ENCODE data around the gene GRIP2. TPM values are rescaled to one million over a fixed set of nuclear protein-coding genes. Genes with fewer than 3 reads are reported as not detected.
"Not testable (repeated sequence)": the region's sequence is repeated elsewhere in the genome, so short reads cannot be mapped to it uniquely, and the experiment has no call there.

The GRIP2 gene
- total RNA-seq, 2 donors from 2014 or later = 0.49 to 1.7 TPM

DNA sequence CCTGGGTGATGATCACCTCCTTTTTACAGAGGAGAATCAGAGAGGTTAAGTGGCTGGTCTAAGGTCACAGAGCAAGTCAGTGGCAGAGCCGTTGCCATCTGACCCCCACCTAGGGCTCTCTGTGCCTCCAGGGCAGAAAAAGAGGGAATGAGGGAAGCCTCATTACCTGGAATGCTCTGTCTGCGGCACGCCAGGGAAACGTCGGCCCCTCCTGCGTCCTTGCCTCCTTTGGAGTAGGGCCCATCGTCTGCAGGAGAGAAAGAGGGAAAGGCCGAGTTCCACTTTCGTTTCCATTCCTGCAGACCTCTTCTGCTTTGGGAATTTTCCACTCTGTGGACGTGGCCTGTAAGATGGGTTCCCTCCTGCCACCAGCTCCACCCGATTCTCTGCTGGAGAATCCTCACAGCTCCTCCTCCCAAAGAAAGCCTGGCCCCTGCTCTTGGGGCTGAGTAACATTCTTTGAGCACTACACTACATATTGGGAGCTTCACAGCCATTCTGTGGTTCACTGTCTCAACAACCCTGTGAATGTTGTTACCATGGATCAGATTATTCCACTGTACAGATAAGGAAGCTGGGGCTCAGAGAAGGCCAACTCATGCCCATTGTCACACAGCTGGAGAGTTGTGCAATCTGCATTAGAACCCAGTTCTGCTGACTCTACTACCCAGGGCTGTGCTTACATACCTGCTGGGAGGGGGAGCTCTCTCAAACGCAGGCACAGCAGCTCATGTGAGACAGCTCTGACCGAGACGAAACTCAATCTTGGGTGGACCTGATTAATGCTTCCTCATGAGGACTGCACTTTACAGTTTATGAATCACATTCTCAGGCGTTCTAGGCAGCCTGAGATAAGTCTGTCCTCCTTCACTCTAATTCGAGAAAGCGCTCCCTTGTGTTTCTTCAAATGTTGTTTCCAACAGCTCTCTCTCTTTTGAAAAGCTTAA lies 14.2 kb downstream of the GRIP2 start:
- intact Hi-C loops (cut with DNase I, micrococcal nuclease) = no loop called here
- no peak for DNase-seq
- no peak for ATAC-seq

DNA sequence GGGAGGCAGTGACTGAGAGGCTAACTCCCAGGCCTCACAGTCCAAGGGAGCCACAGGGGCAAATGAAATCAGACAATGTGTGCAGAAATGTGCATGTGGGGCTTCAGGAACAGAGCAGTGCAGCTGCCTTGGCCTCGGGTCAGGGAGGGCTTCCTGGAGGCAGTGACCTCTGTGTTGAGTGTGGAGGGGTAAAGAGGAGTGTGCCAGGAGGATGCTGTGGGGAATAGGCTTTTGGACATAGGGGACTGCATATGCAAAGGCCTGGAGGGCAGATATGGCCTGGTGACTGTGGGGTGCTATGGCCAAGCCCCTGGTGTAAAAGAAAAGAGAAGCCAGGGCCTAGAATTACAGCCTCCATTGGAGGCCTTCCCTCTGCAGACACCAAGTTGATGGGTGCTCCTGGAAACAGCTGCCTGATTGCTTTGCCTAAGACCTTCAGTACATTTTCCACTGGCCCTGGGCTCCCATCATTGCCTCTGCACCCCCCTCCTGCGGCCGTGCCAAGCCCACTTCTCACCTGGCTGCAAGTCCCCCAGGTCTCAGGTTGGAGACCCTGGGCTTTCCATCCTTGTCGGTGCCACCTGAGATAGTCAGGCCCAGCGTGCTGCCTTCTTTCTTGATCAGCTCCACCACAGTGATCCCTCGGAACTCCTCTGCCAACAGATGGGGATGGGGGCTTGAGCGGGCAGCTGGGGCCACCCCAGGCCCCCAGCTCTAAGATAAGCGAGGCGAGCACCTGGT lies 15.1 kb downstream of the GRIP2 start:
- intact Hi-C loops (cut with DNase I, micrococcal nuclease) = no loop called here
- DNase-seq (peak in 1 of 2 donors; percentile 1), ATAC-seq (no peak)

DNA sequence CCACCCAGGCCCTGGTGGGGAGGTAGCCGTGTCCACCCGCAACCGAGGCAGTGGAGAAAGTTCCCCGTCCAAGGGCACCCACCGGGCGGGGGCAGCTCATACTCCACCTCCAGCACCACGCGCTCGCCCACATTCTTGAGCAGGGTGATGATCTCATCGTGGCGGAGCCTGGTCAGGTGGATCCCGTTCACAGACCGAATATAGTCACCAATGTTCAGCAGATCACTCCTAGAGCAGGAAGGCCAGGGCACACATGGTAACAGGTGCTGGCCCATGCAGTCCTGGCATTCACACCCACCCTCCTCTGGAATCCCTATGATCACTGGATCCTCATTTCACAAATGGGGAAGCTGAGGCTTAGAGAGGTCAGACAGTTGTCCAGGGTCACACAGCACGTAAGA lies 15.8 kb downstream of the GRIP2 start:
- ATAC-seq (no peak), DNase-seq (no peak)
- intact Hi-C loops (cut with DNase I, micrococcal nuclease) = no loop called here

DNA sequence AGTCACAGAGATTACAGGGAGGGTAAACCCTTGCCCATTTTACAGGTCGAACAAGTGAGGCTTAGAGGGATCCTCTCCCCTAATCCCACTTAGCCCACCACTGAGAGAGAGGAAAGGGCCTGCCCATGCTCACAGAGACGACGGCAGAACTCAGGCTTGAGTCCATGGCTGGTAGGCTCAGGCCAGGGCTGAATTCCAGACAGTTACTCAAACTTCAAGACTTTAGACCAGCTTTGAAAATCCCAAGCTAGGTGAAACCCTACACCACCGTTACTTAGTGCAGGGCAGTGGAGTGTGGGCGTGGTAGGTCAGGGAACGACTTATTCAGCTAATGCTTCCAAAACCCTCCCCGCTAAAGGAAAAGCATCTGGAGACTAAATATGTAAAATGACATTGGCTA lies 16.4 kb downstream of the GRIP2 start:
- ATAC-seq (no peak), DNase-seq (no peak)
- intact Hi-C loops (cut with DNase I, micrococcal nuclease) = no loop called here

DNA sequence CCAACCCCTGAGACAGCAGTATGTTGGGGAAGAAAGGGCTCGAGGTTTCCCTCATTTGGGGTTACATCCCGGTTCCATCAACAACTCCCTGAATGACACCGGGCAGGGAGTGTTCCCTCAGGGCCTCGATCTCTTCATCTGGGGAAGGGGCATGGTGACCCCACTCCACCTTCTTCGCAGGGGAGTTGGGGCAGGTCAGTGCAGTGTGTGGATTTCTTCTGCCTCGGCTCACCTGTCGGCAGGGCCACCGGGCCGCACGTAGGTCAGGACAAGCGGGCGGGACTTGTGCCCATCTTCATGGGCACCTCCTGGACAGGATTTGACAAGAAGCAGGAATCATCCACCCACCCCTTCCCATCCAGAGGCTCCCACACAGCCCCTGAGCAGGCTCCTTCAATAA lies 17.4 kb downstream of the GRIP2 start:
- intact Hi-C loops (cut with DNase I, micrococcal nuclease) = no loop called here

DNA sequence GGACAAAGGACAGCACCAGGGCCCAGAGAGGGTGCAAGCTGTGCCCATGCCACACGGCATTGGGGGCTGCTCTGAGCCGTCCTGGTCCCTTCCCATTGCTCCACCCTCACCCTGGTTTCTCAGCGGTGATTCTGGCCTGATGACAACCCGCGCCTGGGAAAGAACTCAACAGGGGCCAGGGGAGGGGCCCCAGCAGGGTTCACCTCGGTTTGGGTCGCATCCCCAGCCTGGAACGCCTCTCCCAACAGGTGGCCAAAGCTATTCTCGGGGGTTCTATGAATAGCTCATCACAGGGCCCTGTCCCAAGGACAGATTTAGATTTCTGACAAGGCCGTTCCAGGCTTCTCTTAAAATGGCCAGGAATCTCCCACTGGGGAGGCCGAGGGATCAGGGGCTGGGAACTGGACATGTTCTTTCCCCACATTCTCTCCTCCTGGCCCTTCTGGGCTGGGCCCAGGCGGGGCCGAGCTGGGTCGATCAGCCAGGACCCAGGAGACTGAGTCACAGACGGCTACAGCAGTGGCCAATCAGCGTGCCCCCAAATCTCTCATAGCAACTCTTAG lies 17.9 kb downstream of the GRIP2 start:
- ATAC-seq = no peak
- intact Hi-C loops (cut with DNase I, micrococcal nuclease) = no loop called here
- DNase-seq = no peak

More for the DNA sequence above, 17.4 kb downstream of the GRIP2 start:
- no peak for ATAC-seq
- no peak for DNase-seq

DNA sequence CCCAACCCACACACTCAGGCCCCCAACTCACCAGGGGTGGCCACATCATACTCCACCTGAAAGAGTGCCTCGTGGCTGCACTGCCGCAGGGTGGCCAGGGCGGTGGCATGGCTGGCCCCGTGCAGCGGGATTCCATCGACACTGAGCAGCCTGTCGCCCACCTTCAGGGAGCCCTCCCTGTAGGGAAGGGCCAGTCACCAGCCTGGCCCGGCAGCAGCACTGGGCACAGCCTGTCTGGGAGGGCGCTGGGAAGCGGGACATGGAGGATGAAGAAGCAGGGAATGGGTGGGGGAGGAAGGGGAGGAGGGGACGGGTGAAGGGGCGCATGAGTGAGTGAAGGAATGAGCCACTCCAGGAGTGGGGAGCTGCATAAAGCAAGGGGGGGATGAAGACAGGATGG lies 18.5 kb downstream of the GRIP2 start:
- intact Hi-C loops (cut with DNase I, micrococcal nuclease) = no loop called here
- ATAC-seq = no peak
- no peak for DNase-seq

DNA sequence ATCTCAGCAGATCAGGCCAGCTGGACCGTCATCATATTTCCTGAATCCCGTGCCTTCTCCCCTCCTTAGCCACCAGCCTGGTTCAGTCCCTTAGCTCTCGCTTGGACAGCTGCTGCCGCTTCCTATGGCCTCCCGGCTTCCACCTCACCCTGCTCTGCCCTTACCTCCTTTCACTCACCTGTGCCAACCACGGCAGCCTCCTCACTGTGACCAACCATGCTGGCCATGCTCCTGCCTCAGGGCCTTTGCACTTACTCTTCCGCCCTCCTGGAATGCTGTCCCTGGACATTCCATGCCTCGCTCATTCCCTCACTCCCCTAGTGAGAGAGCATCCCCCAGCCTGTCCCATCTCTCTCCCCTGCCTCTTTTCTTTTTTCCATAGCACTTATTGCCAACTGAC lies 19.2 kb downstream of the GRIP2 start:
- DNase-seq (no peak), ATAC-seq (no peak)
- intact Hi-C loops (cut with DNase I, micrococcal nuclease) = no loop called here

DNA sequence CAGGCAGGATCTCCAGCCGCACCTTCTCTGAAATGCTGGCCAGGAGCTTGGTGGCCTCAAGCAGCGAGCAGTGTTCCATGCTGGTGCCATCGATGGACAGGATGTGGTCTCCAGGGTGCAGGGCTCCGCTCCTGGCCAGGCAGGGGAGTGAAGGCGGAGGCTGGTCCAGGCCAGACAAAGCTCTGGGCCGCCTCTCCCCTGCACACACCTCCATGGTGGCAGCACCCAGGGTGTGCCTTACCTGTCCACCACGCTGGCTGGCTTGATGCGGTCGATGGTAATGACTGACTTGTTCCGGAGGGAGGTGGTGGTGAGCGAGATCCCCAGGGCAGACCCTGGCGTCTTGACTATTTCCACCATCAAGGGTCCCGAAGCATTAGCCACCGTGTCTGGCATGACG lies 20.0 kb downstream of the GRIP2 start:
- intact Hi-C loops (cut with DNase I, micrococcal nuclease) = no loop called here
- ATAC-seq (no peak), DNase-seq (no peak)

DNA sequence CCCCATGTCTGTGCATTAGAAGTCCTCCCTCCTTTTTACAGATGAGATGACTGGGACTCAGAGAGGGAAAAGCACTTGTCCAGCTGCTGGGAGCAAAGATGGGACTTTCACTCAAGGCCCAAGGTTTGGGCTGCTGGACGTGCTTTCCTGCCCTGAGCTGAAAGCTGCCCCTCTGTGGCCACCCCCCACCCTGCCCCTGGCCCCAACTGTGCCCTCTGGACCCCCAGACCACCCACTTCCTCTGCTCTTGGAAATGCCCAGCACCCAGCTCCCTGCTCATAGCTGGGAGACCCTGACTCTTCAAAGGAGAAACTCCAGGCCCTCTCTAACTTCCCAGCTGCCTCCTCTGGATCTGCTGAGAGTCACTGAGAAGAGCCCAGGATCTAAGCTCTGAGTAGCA lies 20.7 kb downstream of the GRIP2 start:
- DNase-seq (no peak), ATAC-seq (no peak)
- intact Hi-C loops (cut with DNase I, micrococcal nuclease) = no loop called here

DNA sequence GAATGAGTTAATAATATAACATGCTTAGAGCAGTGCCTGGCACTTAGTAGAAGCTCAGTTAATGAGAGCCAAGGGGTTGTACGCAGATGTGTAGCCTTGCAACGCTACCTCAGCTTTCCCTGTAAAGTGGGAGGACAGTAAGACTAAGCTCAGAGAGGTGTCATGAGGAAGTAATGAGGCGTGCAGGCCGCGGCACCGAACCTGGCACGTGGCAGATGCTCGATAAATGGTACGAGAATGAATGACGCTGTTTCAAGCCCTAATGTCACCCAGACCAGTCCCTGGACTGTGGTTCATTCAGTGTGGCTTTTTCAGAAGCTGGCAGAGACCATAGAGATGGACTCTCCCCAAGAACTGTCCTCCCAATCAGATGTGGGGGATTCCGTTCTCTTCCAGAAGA lies 21.2 kb downstream of the GRIP2 start:
- no peak for ATAC-seq
- no peak for DNase-seq
- intact Hi-C loops (cut with DNase I, micrococcal nuclease) = no loop called here

DNA sequence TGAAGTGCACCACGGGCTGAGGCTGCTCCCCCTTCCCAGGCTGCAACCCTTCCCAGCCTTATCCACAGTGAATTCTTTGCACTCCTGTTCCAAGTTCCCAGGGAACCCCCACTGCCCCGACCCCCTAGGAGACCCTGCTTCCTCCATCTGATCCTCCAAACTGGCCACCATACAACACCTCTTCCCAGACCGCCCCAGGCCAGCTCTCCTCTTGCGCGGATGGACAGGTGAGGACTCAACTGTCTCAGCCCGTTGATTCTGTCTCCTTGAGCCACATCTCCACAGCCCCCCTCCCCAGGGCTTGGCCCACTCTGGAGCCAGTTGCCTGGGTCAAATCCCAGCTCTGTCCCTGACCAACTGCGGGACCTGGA lies 21.7 kb downstream of the GRIP2 start:
- intact Hi-C loops (cut with DNase I, micrococcal nuclease) = no loop called here
- DNase-seq = no peak
- no peak for ATAC-seq

DNA sequence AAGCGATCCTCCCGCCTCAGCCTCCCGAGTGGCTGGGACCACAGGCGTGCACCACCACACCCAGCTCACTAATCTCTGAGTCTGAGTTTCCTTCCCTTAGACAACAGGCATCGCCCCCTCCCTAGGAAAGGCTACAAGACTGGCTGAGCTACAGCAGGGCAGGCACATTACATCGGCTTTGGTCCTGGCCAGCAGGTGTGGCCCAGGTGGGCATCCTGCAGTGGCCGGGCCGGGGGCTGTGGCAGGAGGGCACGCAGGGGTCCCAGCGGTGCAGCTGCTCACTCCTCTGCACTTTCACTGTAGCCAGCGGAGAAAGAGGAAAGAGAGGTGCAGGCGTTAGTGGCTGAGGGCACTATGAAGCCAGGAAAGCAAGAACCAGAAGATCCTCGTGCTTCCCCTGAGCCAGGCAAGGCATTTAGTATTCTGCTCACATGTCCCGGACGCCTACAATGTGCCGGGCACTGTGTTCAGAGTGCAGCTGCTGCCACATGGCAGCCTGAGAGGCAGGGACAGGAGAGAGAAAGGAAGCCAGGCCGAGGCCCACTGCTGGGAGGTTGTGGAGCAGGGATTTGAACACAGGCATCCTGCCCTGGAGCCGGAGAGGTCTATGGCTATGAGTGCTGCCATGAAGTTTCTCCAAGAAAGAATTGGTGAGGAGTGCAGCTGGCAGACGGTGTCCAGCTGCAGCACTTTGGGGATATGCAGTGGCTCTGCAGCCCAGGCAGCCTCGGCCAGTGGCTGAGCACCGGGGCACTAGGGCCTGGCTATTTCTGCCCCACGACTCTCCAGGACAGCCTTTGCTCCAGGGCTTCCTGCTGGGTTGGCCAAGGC lies 22.3 kb downstream of the GRIP2 start:
- no peak for ATAC-seq
- intact Hi-C loops (cut with DNase I, micrococcal nuclease) = no loop called here
- DNase-seq = no peak

DNA sequence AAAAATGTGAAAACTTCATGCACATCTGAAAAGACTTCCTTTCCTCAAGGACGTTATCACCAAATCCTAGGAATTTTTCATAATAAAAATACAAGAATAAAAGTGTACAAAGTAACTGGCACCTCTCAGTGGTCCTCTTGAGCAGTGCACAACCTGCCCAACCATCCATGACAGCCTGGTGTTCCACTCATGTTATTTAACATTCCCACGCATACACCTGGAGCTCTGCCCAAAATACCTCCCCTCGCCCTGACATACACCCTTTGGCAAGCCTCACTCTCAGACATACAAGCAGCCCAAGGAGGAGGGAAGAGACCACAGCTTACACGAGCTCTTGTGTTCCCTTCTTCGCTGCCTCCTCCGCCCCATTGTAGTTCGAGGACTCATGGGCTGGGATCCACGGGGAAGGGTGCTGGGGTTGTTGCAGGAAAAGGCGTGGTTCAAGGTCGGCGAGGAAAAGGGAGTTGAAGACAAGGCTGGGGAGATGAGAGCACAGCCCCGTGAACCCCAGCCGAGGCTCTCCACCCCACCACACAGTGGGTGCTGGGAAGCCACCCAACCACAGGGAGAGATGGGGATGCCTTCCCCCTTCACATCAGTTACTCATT lies 23.3 kb downstream of the GRIP2 start:
- no peak for DNase-seq
- intact Hi-C loops (cut with DNase I, micrococcal nuclease) = no loop called here
- no peak for ATAC-seq

DNA sequence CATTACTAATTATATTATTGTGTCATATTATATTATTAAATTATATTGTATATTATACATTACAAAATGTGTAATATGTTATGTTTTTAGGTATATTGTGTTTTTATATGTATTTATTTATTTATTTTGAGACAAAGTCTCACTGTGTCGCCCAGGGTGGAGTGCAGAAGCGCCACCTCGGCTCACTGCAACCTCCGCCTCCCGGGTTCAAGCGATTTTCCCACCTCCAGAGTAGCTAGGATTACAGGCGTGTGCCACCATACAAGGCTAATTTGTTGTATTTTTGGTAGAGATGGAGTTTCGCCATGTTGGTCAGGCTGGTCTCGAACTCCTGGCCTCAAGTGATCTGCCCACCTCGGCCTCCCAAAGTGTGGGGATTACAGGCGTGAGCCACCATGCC lies 24.6 kb downstream of the GRIP2 start:
- ATAC-seq; intact Hi-C loops (cut with DNase I, micrococcal nuclease): not testable (repeated sequence)

DNA sequence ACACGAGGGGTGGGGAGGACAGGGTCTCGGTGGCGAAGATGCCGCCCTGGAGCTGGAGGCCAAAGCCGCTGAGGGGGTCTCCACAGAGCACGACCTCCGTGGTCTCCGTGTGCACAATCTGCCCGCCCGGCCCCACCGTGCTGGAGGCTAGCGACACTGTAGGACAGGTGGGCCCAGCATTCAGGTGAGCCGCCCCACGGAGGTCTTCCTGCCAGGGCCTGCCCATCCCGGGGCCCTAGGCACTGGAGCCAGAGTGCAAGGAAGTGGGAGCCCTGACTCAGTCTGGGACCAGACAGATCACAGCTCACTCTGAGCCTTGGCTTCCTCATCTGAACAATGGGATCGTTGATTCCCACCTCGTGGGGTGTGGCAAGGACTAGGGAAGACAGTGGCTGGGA lies 25.8 kb downstream of the GRIP2 start:
- intact Hi-C loops (cut with DNase I, micrococcal nuclease) = no loop called here
- ATAC-seq = no peak
- no peak for DNase-seq

More for the DNA sequence above, 24.6 kb downstream of the GRIP2 start:
- DNase-seq = not testable (repeated sequence)

DNA sequence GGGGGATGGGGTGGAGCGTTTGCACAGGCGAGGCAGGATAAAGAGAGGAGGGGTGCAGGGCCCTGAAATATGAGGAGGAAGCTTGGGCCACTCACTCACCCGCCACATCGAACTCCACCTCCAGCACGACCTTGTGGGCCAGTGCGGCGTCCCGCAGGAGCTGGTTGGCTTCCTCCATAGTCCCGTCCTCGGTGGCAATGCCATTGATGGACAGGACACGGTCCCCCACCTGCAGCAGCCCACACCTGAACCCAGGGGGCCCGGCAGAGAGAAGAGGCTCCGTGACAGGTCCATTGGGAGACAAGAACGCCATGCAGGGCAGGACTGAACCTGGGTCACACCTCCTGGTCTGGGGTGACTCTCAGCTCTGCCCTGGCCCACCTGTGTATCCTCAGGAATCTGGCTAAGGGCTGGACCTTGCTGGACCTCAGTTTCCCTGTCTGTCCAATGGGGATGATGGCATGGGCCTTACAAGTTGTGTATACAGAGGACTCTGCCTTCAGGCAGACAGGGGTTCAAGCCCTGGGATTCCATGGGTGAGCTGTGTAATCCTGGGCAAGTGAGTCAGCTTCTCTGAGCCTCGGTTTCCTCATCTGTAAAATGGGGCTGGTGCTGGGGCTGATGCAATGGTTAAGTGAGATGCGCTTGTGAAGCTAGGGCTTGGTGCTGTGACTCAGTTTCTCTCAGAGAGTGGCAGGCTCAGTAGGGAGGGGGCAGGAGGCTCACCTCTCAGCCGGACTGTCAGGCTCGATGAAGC lies 26.4 kb downstream of the GRIP2 start:
- intact Hi-C loops (cut with DNase I, micrococcal nuclease) = no loop called here
- no peak for DNase-seq
- no peak for ATAC-seq

DNA sequence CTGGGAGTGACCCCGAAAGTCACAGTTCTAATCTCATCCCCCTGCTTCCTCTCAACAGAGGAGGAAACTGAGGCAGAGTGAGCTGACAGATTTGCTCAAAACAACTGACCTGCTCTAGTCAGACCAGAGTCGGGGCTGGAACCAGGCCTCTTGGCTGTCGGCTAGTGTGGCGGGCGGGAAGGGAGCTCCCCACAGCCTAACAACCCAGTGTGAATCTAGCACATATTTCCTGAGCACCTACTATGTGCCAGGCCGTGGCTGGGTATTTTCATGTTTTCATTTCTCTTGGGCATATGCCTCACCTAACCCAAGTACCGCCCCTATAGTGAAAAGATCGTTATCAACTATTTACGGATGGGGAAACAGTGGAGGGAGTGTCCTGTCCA lies 27.2 kb downstream of the GRIP2 start:
- intact Hi-C loops (cut with DNase I, micrococcal nuclease) = no loop called here
- ATAC-seq (no peak), DNase-seq (no peak)
